ENCODE results near the gene BAG1.

DNA sequence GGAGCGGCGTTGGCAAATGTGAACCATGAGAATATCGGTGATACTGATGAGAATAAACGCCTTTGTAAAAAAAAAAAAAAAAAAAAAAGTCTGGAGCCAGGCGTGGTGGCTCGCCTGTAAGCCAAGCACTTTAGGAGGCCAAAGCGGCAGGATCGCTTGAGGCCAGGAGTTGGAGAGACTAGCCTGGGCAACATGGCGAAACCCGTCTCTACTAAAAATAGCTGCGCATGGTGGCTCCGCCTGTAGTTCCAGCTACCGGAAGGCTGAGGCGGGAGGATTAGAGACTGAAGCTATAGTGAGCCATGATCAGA, 25.4 kb upstream of the BAG1 start:
- TF ChIP-seq FOXA1 (IDR thresholded peaks at IDR 0.05) (no peak), SP1 (IDR thresholded peaks at IDR 0.05) (no peak), ELF4 (IDR thresholded peaks at IDR 0.05) (no peak), SUZ12 (IDR thresholded peaks at IDR 0.05) (no peak), CTBP1 (IDR thresholded peaks at IDR 0.05; ENCODE audit: borderline replicate concordance) (no peak), FOXM1 (IDR thresholded peaks at IDR 0.05; ENCODE audit: borderline replicate concordance) (no peak), HDGF (IDR thresholded peaks at IDR 0.05; ENCODE audit: borderline replicate concordance) (no peak), ARNT (IDR thresholded peaks at IDR 0.05) (no peak), BHLHE40 (IDR thresholded peaks at IDR 0.05; ENCODE audit: borderline replicate concordance) (no peak), LEF1 (IDR thresholded peaks at IDR 0.05; ENCODE audit: borderline replicate concordance) (no peak), NFRKB (IDR thresholded peaks at IDR 0.05) (no peak), TARDBP (IDR thresholded peaks at IDR 0.05) (no peak)
- TF ChIP-seq, protein P1, sequence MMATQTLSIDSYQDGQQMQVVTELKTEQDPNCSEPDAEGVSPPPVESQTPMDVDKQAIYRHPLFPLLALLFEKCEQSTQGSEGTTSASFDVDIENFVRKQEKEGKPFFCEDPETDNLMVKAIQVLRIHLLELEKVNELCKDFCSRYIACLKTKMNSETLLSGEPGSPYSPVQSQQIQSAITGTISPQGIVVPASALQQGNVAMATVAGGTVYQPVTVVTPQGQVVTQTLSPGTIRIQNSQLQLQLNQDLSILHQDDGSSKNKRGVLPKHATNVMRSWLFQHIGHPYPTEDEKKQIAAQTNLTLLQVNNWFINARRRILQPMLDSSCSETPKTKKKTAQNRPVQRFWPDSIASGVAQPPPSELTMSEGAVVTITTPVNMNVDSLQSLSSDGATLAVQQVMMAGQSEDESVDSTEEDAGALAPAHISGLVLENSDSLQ (IDR thresholded peaks at IDR 0.05), result no peak

Measured in HEK293T (cell line).